Measurements from ENCODE around the gene OR10A7.

Gene OR10A7

DNA sequence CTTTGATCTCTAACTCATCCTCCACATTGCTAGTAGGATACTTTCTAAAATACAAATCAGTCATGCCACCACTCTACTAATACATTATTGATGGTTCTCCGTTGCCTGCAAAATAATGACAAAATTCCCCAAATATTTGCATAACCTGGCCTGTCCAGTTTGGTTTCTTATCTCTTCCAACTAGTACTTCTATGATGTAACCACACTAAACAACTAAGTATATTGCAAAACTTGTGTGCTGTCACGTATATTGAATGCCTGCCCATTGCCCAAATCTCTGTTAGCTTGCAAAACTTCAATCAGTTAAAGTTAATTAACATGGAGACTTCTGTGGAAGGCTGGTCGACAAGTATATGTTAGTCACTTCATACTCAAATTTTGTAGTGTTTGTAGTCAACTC, 30.1 kb downstream of the OR10A7 start:
- TF ChIP-seq, protein P1, sequence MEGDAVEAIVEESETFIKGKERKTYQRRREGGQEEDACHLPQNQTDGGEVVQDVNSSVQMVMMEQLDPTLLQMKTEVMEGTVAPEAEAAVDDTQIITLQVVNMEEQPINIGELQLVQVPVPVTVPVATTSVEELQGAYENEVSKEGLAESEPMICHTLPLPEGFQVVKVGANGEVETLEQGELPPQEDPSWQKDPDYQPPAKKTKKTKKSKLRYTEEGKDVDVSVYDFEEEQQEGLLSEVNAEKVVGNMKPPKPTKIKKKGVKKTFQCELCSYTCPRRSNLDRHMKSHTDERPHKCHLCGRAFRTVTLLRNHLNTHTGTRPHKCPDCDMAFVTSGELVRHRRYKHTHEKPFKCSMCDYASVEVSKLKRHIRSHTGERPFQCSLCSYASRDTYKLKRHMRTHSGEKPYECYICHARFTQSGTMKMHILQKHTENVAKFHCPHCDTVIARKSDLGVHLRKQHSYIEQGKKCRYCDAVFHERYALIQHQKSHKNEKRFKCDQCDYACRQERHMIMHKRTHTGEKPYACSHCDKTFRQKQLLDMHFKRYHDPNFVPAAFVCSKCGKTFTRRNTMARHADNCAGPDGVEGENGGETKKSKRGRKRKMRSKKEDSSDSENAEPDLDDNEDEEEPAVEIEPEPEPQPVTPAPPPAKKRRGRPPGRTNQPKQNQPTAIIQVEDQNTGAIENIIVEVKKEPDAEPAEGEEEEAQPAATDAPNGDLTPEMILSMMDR (IDR thresholded peaks at IDR 0.05; ENCODE audit: low read depth, low read length), result no peak
- Histone ChIP-seq H3K27me3 (no peaks in the 10 kb centered on the region), H3K4me3 (ENCODE audit: low read depth, low read length) (no peak overlapping the region)

GRCh38 chr12:55253281-55253680, 32.5 kb downstream of the OR10A7 start:
- DNase-seq, result no peak
- Histone ChIP-seq H3K4me1 (no peaks in the 10 kb centered on the region), H3K36me3 (no peaks in the 10 kb centered on the region), H3K27me3 (no peaks in the 10 kb centered on the region), H3K4me3 (ENCODE audit: low read depth, low read length) (no peak overlapping the region), H3K9me3 (no peaks in the 10 kb centered on the region)
- TF ChIP-seq, protein P1 (IDR thresholded peaks at IDR 0.05; ENCODE audit: low read depth, low read length), result no peak

More for the DNA sequence above, 30.1 kb downstream of the OR10A7 start:
- DNase-seq, result no peak
- no peaks in the 10 kb centered on the region for H3K9me3 ChIP-seq
- H3K4me1 ChIP-seq, result no peaks in the 10 kb centered on the region
- no peaks in the 10 kb centered on the region for H3K36me3 ChIP-seq

- TF ChIP-seq, protein P1 (IDR thresholded peaks at IDR 0.05; ENCODE audit: low read depth, low read length), result no peak
- H3K9me3 ChIP-seq, result no peaks in the 10 kb centered on the region
- no peak overlapping the region for H3K4me3 ChIP-seq (ENCODE audit: low read depth, low read length)
- no peaks in the 10 kb centered on the region for H3K36me3 ChIP-seq
- no peaks in the 10 kb centered on the region for H3K4me1 ChIP-seq
- no peaks in the 10 kb centered on the region for H3K27me3 ChIP-seq
- DNase-seq, result no peak
Observed at GRCh38 chr12:55256831-55257230, 36.0 kb downstream of the OR10A7 start.

DNA sequence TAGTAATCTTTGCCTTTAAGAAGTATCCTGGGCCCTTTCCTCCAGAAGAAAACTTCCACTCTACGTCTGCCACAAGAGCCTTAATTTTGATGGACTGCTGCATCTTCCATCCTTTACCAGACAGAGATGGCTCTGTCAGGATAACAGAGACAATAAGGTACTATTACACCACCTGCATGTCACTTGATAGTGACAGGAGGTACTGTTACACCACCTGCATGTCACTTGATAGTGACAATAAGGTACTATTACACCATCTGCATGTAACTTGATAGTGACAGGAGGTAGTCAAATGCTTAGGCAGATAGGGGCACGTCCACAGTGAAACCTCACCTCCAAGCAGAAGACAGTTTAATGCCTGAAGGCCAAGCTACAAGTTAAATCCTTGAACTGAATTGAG, 37.5 kb downstream of the OR10A7 start:
- Histone ChIP-seq H3K4me1 (no peaks in the 10 kb centered on the region), H3K4me3 (ENCODE audit: low read depth, low read length) (no peak overlapping the region), H3K27me3 (no peaks in the 10 kb centered on the region), H3K36me3 (no peaks in the 10 kb centered on the region), H3K9me3 (no peaks in the 10 kb centered on the region)
- TF ChIP-seq, protein P1 (IDR thresholded peaks at IDR 0.05; ENCODE audit: low read depth, low read length), result no peak
- no peak for DNase-seq
